AG20443 (cell line): Measurements from ENCODE around the gene KCNH8.

ENCODE experiments used
- DNase-seq: peaks from one replicate; pipeline ENCODE4 v3.0.0; 2012; ENCODE audit warnings: low spot score, mixed read lengths

KCNH8 gene

GRCh38 chr3:19250959-19251610 is 102.8 kb downstream of the KCNH8 start:
- no peak for DNase-seq

GRCh38 chr3:19254189-19254588 is 105.9 kb downstream of the KCNH8 start:
- DNase-seq: no peak

GRCh38 chr3:19254784-19255338 is 106.6 kb downstream of the KCNH8 start:
- no peak for DNase-seq

GRCh38 chr3:19256313-19256712 is 108.0 kb downstream of the KCNH8 start:
- no peak for DNase-seq

GRCh38 chr3:19263606-19264005 is 115.3 kb downstream of the KCNH8 start:
- DNase-seq: no peak

- DNase-seq: no peak
These were observed 116.1 kb downstream of the KCNH8 start for GRCh38 chr3:19264424-19264823.

- no peak for DNase-seq
These were observed 118.7 kb downstream of the KCNH8 start for GRCh38 chr3:19267040-19267439.

- DNase-seq: no peak
These were observed 122.2 kb downstream of the KCNH8 start for GRCh38 chr3:19270481-19270880.

- DNase-seq: no peak
These were observed 124.0 kb downstream of the KCNH8 start for GRCh38 chr3:19272296-19272695.

GRCh38 chr3:19273091-19273490 is 124.8 kb downstream of the KCNH8 start:
- DNase-seq: no peak

GRCh38 chr3:19274576-19274975 is 126.3 kb downstream of the KCNH8 start:
- DNase-seq: no peak

GRCh38 chr3:19284974-19285373 is 136.7 kb downstream of the KCNH8 start:
- no peak for DNase-seq

GRCh38 chr3:19293295-19293694 is 145.0 kb downstream of the KCNH8 start:
- no peak for DNase-seq

GRCh38 chr3:19295208-19295607 is 146.9 kb downstream of the KCNH8 start:
- DNase-seq: no peak

GRCh38 chr3:19331931-19332330 is 183.6 kb downstream of the KCNH8 start:
- no peak for DNase-seq

GRCh38 chr3:19334120-19334519 is 185.8 kb downstream of the KCNH8 start:
- no peak for DNase-seq

GRCh38 chr3:19338769-19339168 is 190.5 kb downstream of the KCNH8 start:
- DNase-seq: no peak

- DNase-seq: no peak
These were observed 194.1 kb downstream of the KCNH8 start for GRCh38 chr3:19342389-19342788.

- DNase-seq: no peak
These were observed 198.4 kb downstream of the KCNH8 start for GRCh38 chr3:19346759-19347158.

GRCh38 chr3:19347671-19348070 is 199.4 kb downstream of the KCNH8 start:
- no peak for DNase-seq

GRCh38 chr3:19348500-19348899 is 200.2 kb downstream of the KCNH8 start:
- no peak for DNase-seq

GRCh38 chr3:19348941-19349564 is 200.7 kb downstream of the KCNH8 start:
- peak; percentile 25 for DNase-seq

- DNase-seq: no peak
These were observed 209.6 kb downstream of the KCNH8 start for GRCh38 chr3:19357947-19358346.

- no peak for DNase-seq
These were observed 214.8 kb downstream of the KCNH8 start for GRCh38 chr3:19363071-19363470.
